Upper lobe of left lung (tissue), 4 donors: ENCODE data around the gene MMP28.

Source experiments
- CTCF ChIP-seq, 6 experiments: fragments of 450-650 bp in 4 of 6; fragments of 200-600 bp in 2 of 6; sonication (generic) in 2 of 6; IDR thresholded peaks; one replicate each; pipeline ENCODE4 v1.5.1; 2016 to 2019; ENCODE audit warnings: antibody characterized with exemption in 6 of 6
- EP300 ChIP-seq, 4 donors: sonication (generic); formaldehyde crosslinking; IDR thresholded peaks; one replicate each; pipeline ENCODE4 v1.5.1; 2017; ENCODE audit warnings: antibody characterized with exemption in 4 of 4, control low read depth in 2 of 4
- POLR2A ChIP-seq, 4 donors: fragments of 450-650 bp; IDR thresholded peaks; one replicate each; pipeline ENCODE4 v1.5.1; 2016 to 2017; ENCODE audit warnings: antibody characterized with exemption in 4 of 4, mild to moderate bottlenecking in 2 of 4
- POLR2AphosphoS5 ChIP-seq, 2 donors: sonication (generic); formaldehyde crosslinking; IDR thresholded peaks; one replicate each; pipeline ENCODE4 v1.5.1; 2017; ENCODE audit warnings: antibody characterized with exemption in 2 of 2

GRCh38 chr17:35841505-35841904, 46.1 kb upstream of the MMP28 start:
- no peak for TF ChIP-seq CTCF (IDR thresholded peaks at IDR 0.05)
- no peak for TF ChIP-seq EP300 (IDR thresholded peaks at IDR 0.05)
- TF ChIP-seq POLR2A (IDR thresholded peaks at IDR 0.05) = no peak
- no peak for TF ChIP-seq POLR2AphosphoS5 (IDR thresholded peaks at IDR 0.05)
